GM23338 (cell line): Measurements from ENCODE around the gene NQO2. TPM values are rescaled to one million over a fixed set of nuclear protein-coding genes. Genes with fewer than 3 reads are reported as not detected.

Experiments used
- ATAC-seq: fragments of 200-7000 bp; cut with Tn5 transposase; 3 replicates; pipeline ENCODE4 v1.9.1; 2020
- DNase-seq: peaks from one replicate; pipeline ENCODE4 v3.0.0-alpha.2; 2015; ENCODE audit warnings: low spot score
- H2AFZ ChIP-seq: fragments of 200-600 bp; sonication (generic); 2 replicates; pipeline ENCODE4 v1.8.0; 2016; ENCODE audit warnings: antibody characterized with exemption, mild to moderate bottlenecking, moderate library complexity
- H3F3A ChIP-seq: fragments of 200-600 bp; sonication (generic); replicated peaks from 2 replicates; pipeline ENCODE4 v1.8.0; 2017; ENCODE audit warnings: antibody characterized with exemption, mixed run types, low read depth
- H3K27ac ChIP-seq: fragments of 200-600 bp; sonication (generic); 2 replicates; pipeline ENCODE4 v1.6.1; 2016; ENCODE audit warnings: low read depth
- H3K27me3 ChIP-seq: fragments of 200-600 bp; sonication (generic); 2 replicates; pipeline ENCODE4 v1.8.0; 2016; ENCODE audit warnings: mild to moderate bottlenecking, mixed run types, moderate library complexity; ENCODE audit not compliant: insufficient read depth
- H3K36me3 ChIP-seq: fragments of 200-600 bp; sonication (generic); 2 replicates; pipeline ENCODE4 v1.8.0; 2016; ENCODE audit warnings: mild to moderate bottlenecking; ENCODE audit not compliant: insufficient read depth
- H3K4me1 ChIP-seq: fragments of 200-600 bp; sonication (generic); 2 replicates; pipeline ENCODE4 v1.8.0; 2016; ENCODE audit warnings: mild to moderate bottlenecking, moderate library complexity; ENCODE audit not compliant: insufficient read depth
- H3K4me2 ChIP-seq: fragments of 200-600 bp; sonication (generic); 2 replicates; pipeline ENCODE4 v1.7.1; 2017; ENCODE audit warnings: mixed run types
- H3K4me3 ChIP-seq: fragments of 200-600 bp; sonication (generic); 2 replicates; pipeline ENCODE4 v1.6.1; 2016; ENCODE audit warnings: mixed run types
- H3K79me2 ChIP-seq: fragments of 200-600 bp; sonication (generic); replicated peaks from 2 replicates; pipeline ENCODE4 v1.8.0; 2017; ENCODE audit warnings: mild to moderate bottlenecking; ENCODE audit not compliant: insufficient read depth
- H3K9me2 ChIP-seq: fragments of 200-600 bp; sonication (generic); 2 replicates; pipeline ENCODE4 v1.8.0; 2017; ENCODE audit not compliant: insufficient read depth
- H4K20me1 ChIP-seq: fragments of 200-600 bp; sonication (generic); replicated peaks from 2 replicates; pipeline ENCODE4 v1.8.0; 2017; ENCODE audit warnings: mild to moderate bottlenecking; ENCODE audit not compliant: insufficient read depth
- H3K27ac Mint-ChIP-seq: 2 replicates; pipeline ENCODE4 v1.8.0; 2020; ENCODE audit warnings: inconsistent platforms, mild to moderate bottlenecking, moderate library complexity, mixed read lengths
- H3K27me3 Mint-ChIP-seq: 3 replicates; pipeline ENCODE4 v1.8.0; 2022; ENCODE audit warnings: low read depth, mild to moderate bottlenecking, moderate library complexity, mixed read lengths, inconsistent platforms; ENCODE audit not compliant: insufficient read depth, poor library complexity
- H3K36me3 Mint-ChIP-seq: 3 replicates; pipeline ENCODE4 v1.8.0; 2021; ENCODE audit warnings: low read depth, mild to moderate bottlenecking, inconsistent platforms, moderate library complexity, mixed read lengths
- H3K4me1 Mint-ChIP-seq: 3 replicates; pipeline ENCODE4 v1.8.0; 2020; ENCODE audit warnings: mild to moderate bottlenecking, inconsistent platforms, mixed read lengths
- H3K4me3 Mint-ChIP-seq: 3 replicates; pipeline ENCODE4 v1.8.0; 2021; ENCODE audit warnings: moderate library complexity, mild to moderate bottlenecking, inconsistent platforms, mixed read lengths
- H3K9me3 Mint-ChIP-seq: 3 replicates; pipeline ENCODE4 v1.8.0; 2020; ENCODE audit warnings: moderate library complexity, mild to moderate bottlenecking, inconsistent platforms, mixed read lengths
- EZH2 ChIP-seq: fragments of 200-600 bp; sonication (generic); IDR thresholded peaks from one replicate; pipeline ENCODE4 v1.8.0; 2017; ENCODE audit warnings: antibody characterized with exemption, mild to moderate bottlenecking, low read depth; ENCODE audit not compliant: unreplicated experiment
- EZH2phosphoT487 ChIP-seq: fragments of 200-600 bp; sonication (generic); IDR thresholded peaks from one replicate; pipeline ENCODE4 v1.8.1; 2018; ENCODE audit warnings: antibody characterized with exemption; ENCODE audit not compliant: unreplicated experiment
- NANOG ChIP-seq: IDR thresholded peaks from 2 replicates; pipeline ENCODE4 v1.6.1; 2016; ENCODE audit warnings: antibody characterized with exemption, borderline replicate concordance
- POLR2AphosphoS5 ChIP-seq: IDR thresholded peaks from 2 replicates; pipeline ENCODE4 v1.6.1; 2016; ENCODE audit warnings: antibody characterized with exemption, low read depth
- ZNF114 ChIP-seq: fragments of 250-450 bp; sonication (Bioruptor Pico); IDR thresholded peaks from 2 replicates; pipeline ENCODE4 v1.5.0; 2020; ENCODE audit warnings: mild to moderate bottlenecking, moderate library complexity
- ZNF331 ChIP-seq: fragments of 250-450 bp; sonication (Bioruptor Pico); IDR thresholded peaks from 2 replicates; pipeline ENCODE4 v1.5.0; 2020; ENCODE audit warnings: low read depth, mild to moderate bottlenecking, moderate library complexity
- polyA plus RNA-seq: library from polyadenylated mRNA; unstranded; fragments of >200 nt; fragmentation: Nextera tagmentation; extraction: Ambion mirVana; gene quantifications from 2 replicates; pipeline ENCODE4 v1.2.1, GENCODE V29; 2016
- total RNA-seq: library from RNA; depleted of rRNA; stranded (reverse); fragments of >200 nt; shearing (Covaris generic); gene quantifications from 2 replicates; pipeline ENCODE4 v1.2.3, GENCODE V29; 2014
- TF ChIP-seq, protein P1 (sequence below): IDR thresholded peaks from 2 replicates; pipeline ENCODE4 v1.6.1; 2016; ENCODE audit warnings: antibody characterized with exemption
- TF ChIP-seq, protein P2 (sequence below): fragments of 250-450 bp; sonication (Bioruptor Pico); IDR thresholded peaks from 2 replicates; pipeline ENCODE4 v1.5.0; 2020; ENCODE audit warnings: mild to moderate bottlenecking, moderate library complexity

NQO2 gene
- total and polyA plus RNA-seq, 2 experiments from 2014 or later, result 117 to 173 TPM

GRCh38 chr6:3006476-3006875 lies 6.8 kb downstream of the NQO2 start:
- Mint-ChIP-seq H3K4me1 (peaks cover 61% of the 10 kb centered on the region), H3K9me3 (peaks cover 23% of the 10 kb centered on the region), H3K4me3 (no peak overlapping the region), H3K27ac (peak overlapping the region; percentile 75), H3K36me3 (peaks cover 96% of the 10 kb centered on the region), H3K27me3 (peaks cover 15% of the 10 kb centered on the region)
- H3K27me3 ChIP-seq, result no peaks in the 10 kb centered on the region
- ATAC-seq (no peak), DNase-seq (no peak)
- H3K4me3 ChIP-seq, result no peak overlapping the region
- no peaks in the 10 kb centered on the region for H3K9me2 ChIP-seq
- no peak overlapping the region for H3K4me2 ChIP-seq
- TF ChIP-seq EZH2, result no peak
- TF ChIP-seq, protein P1, sequence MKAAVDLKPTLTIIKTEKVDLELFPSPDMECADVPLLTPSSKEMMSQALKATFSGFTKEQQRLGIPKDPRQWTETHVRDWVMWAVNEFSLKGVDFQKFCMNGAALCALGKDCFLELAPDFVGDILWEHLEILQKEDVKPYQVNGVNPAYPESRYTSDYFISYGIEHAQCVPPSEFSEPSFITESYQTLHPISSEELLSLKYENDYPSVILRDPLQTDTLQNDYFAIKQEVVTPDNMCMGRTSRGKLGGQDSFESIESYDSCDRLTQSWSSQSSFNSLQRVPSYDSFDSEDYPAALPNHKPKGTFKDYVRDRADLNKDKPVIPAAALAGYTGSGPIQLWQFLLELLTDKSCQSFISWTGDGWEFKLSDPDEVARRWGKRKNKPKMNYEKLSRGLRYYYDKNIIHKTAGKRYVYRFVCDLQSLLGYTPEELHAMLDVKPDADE, result no peak
- no peak for TF ChIP-seq NANOG
- TF ChIP-seq, protein P2, sequence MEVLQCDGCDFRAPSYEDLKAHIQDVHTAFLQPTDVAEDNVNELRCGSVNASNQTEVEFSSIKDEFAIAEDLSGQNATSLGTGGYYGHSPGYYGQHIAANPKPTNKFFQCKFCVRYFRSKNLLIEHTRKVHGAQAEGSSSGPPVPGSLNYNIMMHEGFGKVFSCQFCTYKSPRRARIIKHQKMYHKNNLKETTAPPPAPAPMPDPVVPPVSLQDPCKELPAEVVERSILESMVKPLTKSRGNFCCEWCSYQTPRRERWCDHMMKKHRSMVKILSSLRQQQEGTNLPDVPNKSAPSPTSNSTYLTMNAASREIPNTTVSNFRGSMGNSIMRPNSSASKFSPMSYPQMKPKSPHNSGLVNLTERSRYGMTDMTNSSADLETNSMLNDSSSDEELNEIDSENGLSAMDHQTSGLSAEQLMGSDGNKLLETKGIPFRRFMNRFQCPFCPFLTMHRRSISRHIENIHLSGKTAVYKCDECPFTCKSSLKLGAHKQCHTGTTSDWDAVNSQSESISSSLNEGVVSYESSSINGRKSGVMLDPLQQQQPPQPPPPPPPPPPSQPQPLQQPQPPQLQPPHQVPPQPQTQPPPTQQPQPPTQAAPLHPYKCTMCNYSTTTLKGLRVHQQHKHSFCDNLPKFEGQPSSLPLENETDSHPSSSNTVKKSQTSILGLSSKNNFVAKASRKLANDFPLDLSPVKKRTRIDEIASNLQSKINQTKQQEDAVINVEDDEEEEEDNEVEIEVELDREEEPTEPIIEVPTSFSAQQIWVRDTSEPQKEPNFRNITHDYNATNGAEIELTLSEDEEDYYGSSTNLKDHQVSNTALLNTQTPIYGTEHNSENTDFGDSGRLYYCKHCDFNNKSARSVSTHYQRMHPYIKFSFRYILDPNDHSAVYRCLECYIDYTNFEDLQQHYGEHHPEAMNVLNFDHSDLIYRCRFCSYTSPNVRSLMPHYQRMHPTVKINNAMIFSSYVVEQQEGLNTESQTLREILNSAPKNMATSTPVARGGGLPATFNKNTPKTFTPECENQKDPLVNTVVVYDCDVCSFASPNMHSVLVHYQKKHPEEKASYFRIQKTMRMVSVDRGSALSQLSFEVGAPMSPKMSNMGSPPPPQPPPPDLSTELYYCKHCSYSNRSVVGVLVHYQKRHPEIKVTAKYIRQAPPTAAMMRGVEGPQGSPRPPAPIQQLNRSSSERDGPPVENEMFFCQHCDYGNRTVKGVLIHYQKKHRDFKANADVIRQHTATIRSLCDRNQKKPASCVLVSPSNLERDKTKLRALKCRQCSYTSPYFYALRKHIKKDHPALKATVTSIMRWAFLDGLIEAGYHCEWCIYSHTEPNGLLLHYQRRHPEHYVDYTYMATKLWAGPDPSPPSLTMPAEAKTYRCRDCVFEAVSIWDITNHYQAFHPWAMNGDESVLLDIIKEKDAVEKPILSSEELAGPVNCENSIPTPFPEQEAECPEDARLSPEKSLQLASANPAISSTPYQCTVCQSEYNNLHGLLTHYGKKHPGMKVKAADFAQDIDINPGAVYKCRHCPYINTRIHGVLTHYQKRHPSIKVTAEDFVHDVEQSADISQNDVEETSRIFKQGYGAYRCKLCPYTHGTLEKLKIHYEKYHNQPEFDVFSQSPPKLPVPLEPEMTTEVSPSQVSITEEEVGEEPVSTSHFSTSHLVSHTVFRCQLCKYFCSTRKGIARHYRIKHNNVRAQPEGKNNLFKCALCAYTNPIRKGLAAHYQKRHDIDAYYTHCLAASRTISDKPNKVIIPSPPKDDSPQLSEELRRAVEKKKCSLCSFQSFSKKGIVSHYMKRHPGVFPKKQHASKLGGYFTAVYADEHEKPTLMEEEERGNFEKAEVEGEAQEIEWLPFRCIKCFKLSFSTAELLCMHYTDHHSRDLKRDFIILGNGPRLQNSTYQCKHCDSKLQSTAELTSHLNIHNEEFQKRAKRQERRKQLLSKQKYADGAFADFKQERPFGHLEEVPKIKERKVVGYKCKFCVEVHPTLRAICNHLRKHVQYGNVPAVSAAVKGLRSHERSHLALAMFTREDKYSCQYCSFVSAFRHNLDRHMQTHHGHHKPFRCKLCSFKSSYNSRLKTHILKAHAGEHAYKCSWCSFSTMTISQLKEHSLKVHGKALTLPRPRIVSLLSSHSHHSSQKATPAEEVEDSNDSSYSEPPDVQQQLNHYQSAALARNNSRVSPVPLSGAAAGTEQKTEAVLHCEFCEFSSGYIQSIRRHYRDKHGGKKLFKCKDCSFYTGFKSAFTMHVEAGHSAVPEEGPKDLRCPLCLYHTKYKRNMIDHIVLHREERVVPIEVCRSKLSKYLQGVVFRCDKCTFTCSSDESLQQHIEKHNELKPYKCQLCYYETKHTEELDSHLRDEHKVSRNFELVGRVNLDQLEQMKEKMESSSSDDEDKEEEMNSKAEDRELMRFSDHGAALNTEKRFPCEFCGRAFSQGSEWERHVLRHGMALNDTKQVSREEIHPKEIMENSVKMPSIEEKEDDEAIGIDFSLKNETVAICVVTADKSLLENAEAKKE (CRISPR knock-in tag), result no peak
- no peak for TF ChIP-seq ZNF331 (CRISPR knock-in tag)
- no peak for TF ChIP-seq POLR2AphosphoS5
- TF ChIP-seq ZNF114, result no peak
- no peak for TF ChIP-seq EZH2phosphoT487
- H4K20me1 ChIP-seq, result no peaks in the 10 kb centered on the region
- 0 out of 2 replicates have a peak, but pooled peaks cover 11% of the 10 kb centered on the region for H3F3A ChIP-seq
- peaks cover 13% of the 10 kb centered on the region for H3K79me2 ChIP-seq
- peaks cover 45% of the 10 kb centered on the region for H3K4me1 ChIP-seq
- H2AFZ ChIP-seq, result no peak overlapping the region
- H3K27ac ChIP-seq, result no peak overlapping the region
- H3K36me3 ChIP-seq, result peaks cover 23% of the 10 kb centered on the region
